ENCODE results near the gene KLRD1.
"Not testable (repeated sequence)": the region's sequence is repeated elsewhere in the genome, so short reads cannot be mapped to it uniquely, and the experiment has no call there.

The KLRD1 gene

GRCh38 chr12:10366875-10367274 lies 59.2 kb downstream of the KLRD1 start:
- peaks cover 7 to 26% of the 10 kb centered on the region in 2 donors for H3K4me1 ChIP-seq (ENCODE audit: control insufficient read depth in 2 of 2, insufficient read depth in 1 of 2, low read depth in 1 of 2, low read length in 2 of 2)
- no peak overlapping the region for H2BK12ac ChIP-seq (ENCODE audit: low read length)
- H3K18ac ChIP-seq (ENCODE audit: low read length), result no peak overlapping the region
- H2BK5ac ChIP-seq (ENCODE audit: low read length), result no peak overlapping the region
- peaks cover 0 to under 1% of the 10 kb centered on the region in 2 donors for H3K9me3 ChIP-seq (replicated peaks in 1 of 2; ENCODE audit: control insufficient read depth in 2 of 2, insufficient read depth in 1 of 2, low read depth in 1 of 2, low read length in 2 of 2)
- no peak overlapping the region for H4K8ac ChIP-seq (ENCODE audit: low read depth, low read length)
- no peak overlapping the region for H3K4me2 ChIP-seq (ENCODE audit: insufficient read depth, low read length, poor library complexity, severe bottlenecking)
- H3K27ac ChIP-seq (replicated peaks; ENCODE audit: low read length), result no peak overlapping the region
- no peak overlapping the region for H3K4me3 ChIP-seq (ENCODE audit: low read length in 2 of 2)
- no peaks in the 10 kb centered on the region for H3K79me1 ChIP-seq (ENCODE audit: low read depth, low read length)
- no peaks in the 10 kb centered on the region for H3K27me3 ChIP-seq (ENCODE audit: control insufficient read depth in 3 of 3, insufficient read depth in 3 of 3, low read depth in 1 of 3, low read length in 3 of 3)
- H3K4ac ChIP-seq (ENCODE audit: low read length), result no peak overlapping the region
- no peaks in the 10 kb centered on the region for H3K36me3 ChIP-seq (replicated peaks in 1 of 2; ENCODE audit: control insufficient read depth in 2 of 2, insufficient read depth in 2 of 2, low read length in 2 of 2)
- H3K9ac ChIP-seq (ENCODE audit: low read depth, low read length, poor library complexity), result no peak overlapping the region
- no peak overlapping the region for H4K91ac ChIP-seq (ENCODE audit: low read depth, low read length, poor library complexity)
- no peak overlapping the region for H3K14ac ChIP-seq (ENCODE audit: low read length)
- H2AFZ ChIP-seq (ENCODE audit: low read length), result peak overlapping the region; percentile 94
- no peak for DNase-seq (ENCODE audit: low spot score)
- H3K23ac ChIP-seq (ENCODE audit: low read depth, low read length, poor library complexity), result no peak overlapping the region
- H2BK120ac ChIP-seq (ENCODE audit: low read depth, low read length), result no peak overlapping the region
- no peak overlapping the region for H2AK5ac ChIP-seq (ENCODE audit: low read depth, low read length)
- H2BK15ac ChIP-seq (ENCODE audit: low read length), result no peak overlapping the region

- WGBS, 2 donors (ENCODE audit: extremely low coverage in 2 of 2, insufficient read length in 2 of 2, insufficient replicate concordance in 1 of 2), result no CpG with 5 or more reads among the region's 4 CpGs
- H3K18ac ChIP-seq (ENCODE audit: low read length), result not testable (repeated sequence)
These were observed 60.0 kb downstream of the KLRD1 start for GRCh38 chr12:10367714-10368113.

GRCh38 chr12:10368206-10369171 lies 60.8 kb downstream of the KLRD1 start:
- no peaks in the 10 kb centered on the region for H3K79me1 ChIP-seq (ENCODE audit: low read depth, low read length)
- H4K8ac ChIP-seq (ENCODE audit: low read depth, low read length), result no peak overlapping the region
- H3K14ac ChIP-seq (ENCODE audit: low read length), result no peak overlapping the region
- DNase-seq (ENCODE audit: low spot score), result no peak
- no peak overlapping the region for H4K91ac ChIP-seq (ENCODE audit: low read depth, low read length, poor library complexity)
- H2BK12ac ChIP-seq (ENCODE audit: low read length), result no peak overlapping the region
- H3K27me3 ChIP-seq (ENCODE audit: control insufficient read depth in 3 of 3, insufficient read depth in 3 of 3, low read depth in 1 of 3, low read length in 3 of 3), result no peaks in the 10 kb centered on the region
- peaks cover 7 to 23% of the 10 kb centered on the region in 2 donors for H3K4me1 ChIP-seq (ENCODE audit: control insufficient read depth in 2 of 2, insufficient read depth in 1 of 2, low read depth in 1 of 2, low read length in 2 of 2)
- no peak overlapping the region for H2AK5ac ChIP-seq (ENCODE audit: low read depth, low read length)
- H2BK15ac ChIP-seq (ENCODE audit: low read length), result no peak overlapping the region
- H3K18ac ChIP-seq (ENCODE audit: low read length), result no peak overlapping the region
- no peak overlapping the region for H3K4me2 ChIP-seq (ENCODE audit: insufficient read depth, low read length, poor library complexity, severe bottlenecking)
- H3K27ac ChIP-seq (replicated peaks; ENCODE audit: low read length), result no peak overlapping the region
- no peak overlapping the region for H3K4ac ChIP-seq (ENCODE audit: low read length)
- H3K4me3 ChIP-seq (ENCODE audit: low read length in 2 of 2), result no peak overlapping the region
- no peaks in the 10 kb centered on the region for H3K9me3 ChIP-seq (replicated peaks in 1 of 2; ENCODE audit: control insufficient read depth in 2 of 2, insufficient read depth in 1 of 2, low read depth in 1 of 2, low read length in 2 of 2)
- H2BK120ac ChIP-seq (ENCODE audit: low read depth, low read length), result no peak overlapping the region
- H3K23ac ChIP-seq (ENCODE audit: low read depth, low read length, poor library complexity), result no peak overlapping the region
- peak overlapping the region; percentile 13 for H2AFZ ChIP-seq (ENCODE audit: low read length)
- 100% methylated on average over 1 of the region's 10 CpGs; no CpG with 5 or more reads in 1 of the 2 donors for WGBS, 2 donors (ENCODE audit: extremely low coverage in 2 of 2, insufficient read length in 2 of 2, insufficient replicate concordance in 1 of 2)
- no peaks in the 10 kb centered on the region for H3K36me3 ChIP-seq (replicated peaks in 1 of 2; ENCODE audit: control insufficient read depth in 2 of 2, insufficient read depth in 2 of 2, low read length in 2 of 2)
- H3K9ac ChIP-seq (ENCODE audit: low read depth, low read length, poor library complexity), result no peak overlapping the region
- H2BK5ac ChIP-seq (ENCODE audit: low read length), result no peak overlapping the region

More at GRCh38 chr12:10367714-10368113, 60.0 kb downstream of the KLRD1 start:
- not testable (repeated sequence) for H4K8ac ChIP-seq (ENCODE audit: low read depth, low read length); H2BK5ac ChIP-seq (ENCODE audit: low read length); H3K27me3 ChIP-seq (ENCODE audit: control insufficient read depth in 3 of 3, insufficient read depth in 3 of 3, low read depth in 1 of 3, low read length in 3 of 3); H2BK12ac ChIP-seq (ENCODE audit: low read length); H3K27ac ChIP-seq (replicated peaks; ENCODE audit: low read length); H2BK15ac ChIP-seq (ENCODE audit: low read length); H2AFZ ChIP-seq (ENCODE audit: low read length); H2AK5ac ChIP-seq (ENCODE audit: low read depth, low read length); H3K4me2 ChIP-seq (ENCODE audit: insufficient read depth, low read length, poor library complexity, severe bottlenecking); H3K79me1 ChIP-seq (ENCODE audit: low read depth, low read length); H4K91ac ChIP-seq (ENCODE audit: low read depth, low read length, poor library complexity); H3K4me3 ChIP-seq (ENCODE audit: low read length in 2 of 2); H3K14ac ChIP-seq (ENCODE audit: low read length); H2BK120ac ChIP-seq (ENCODE audit: low read depth, low read length); H3K4ac ChIP-seq (ENCODE audit: low read length); H3K9me3 ChIP-seq (replicated peaks in 1 of 2; ENCODE audit: control insufficient read depth in 2 of 2, insufficient read depth in 1 of 2, low read depth in 1 of 2, low read length in 2 of 2); H3K9ac ChIP-seq (ENCODE audit: low read depth, low read length, poor library complexity); DNase-seq (ENCODE audit: low spot score); H3K23ac ChIP-seq (ENCODE audit: low read depth, low read length, poor library complexity); H3K36me3 ChIP-seq (replicated peaks in 1 of 2; ENCODE audit: control insufficient read depth in 2 of 2, insufficient read depth in 2 of 2, low read length in 2 of 2)
- H3K4me1 ChIP-seq (ENCODE audit: control insufficient read depth in 2 of 2, insufficient read depth in 1 of 2, low read depth in 1 of 2, low read length in 2 of 2), result peaks cover 7 to 27% of the 10 kb centered on the region in 2 donors

- H2BK12ac ChIP-seq (ENCODE audit: low read length), result no peak overlapping the region
- peak overlapping the region; percentile 48 for H3K18ac ChIP-seq (ENCODE audit: low read length)
- no peak overlapping the region for H3K9ac ChIP-seq (ENCODE audit: low read depth, low read length, poor library complexity)
- H3K23ac ChIP-seq (ENCODE audit: low read depth, low read length, poor library complexity), result no peak overlapping the region
- H3K4me1 ChIP-seq (ENCODE audit: control insufficient read depth in 2 of 2, insufficient read depth in 1 of 2, low read depth in 1 of 2, low read length in 2 of 2), result peaks cover 0 to 12% of the 10 kb centered on the region in 2 donors
- WGBS, 2 donors (ENCODE audit: extremely low coverage in 2 of 2, insufficient read length in 2 of 2, insufficient replicate concordance in 1 of 2), result no CpG with 5 or more reads among the region's 8 CpGs
- no peak overlapping the region for H3K14ac ChIP-seq (ENCODE audit: low read length)
- no peaks in the 10 kb centered on the region for H3K36me3 ChIP-seq (replicated peaks in 1 of 2; ENCODE audit: control insufficient read depth in 2 of 2, insufficient read depth in 2 of 2, low read length in 2 of 2)
- no peak overlapping the region for H4K91ac ChIP-seq (ENCODE audit: low read depth, low read length, poor library complexity)
- DNase-seq (ENCODE audit: low spot score), result no peak
- H2BK120ac ChIP-seq (ENCODE audit: low read depth, low read length), result no peak overlapping the region
- no peak overlapping the region for H2AFZ ChIP-seq (ENCODE audit: low read length)
- no peak overlapping the region for H3K27ac ChIP-seq (replicated peaks; ENCODE audit: low read length)
- H3K4ac ChIP-seq (ENCODE audit: low read length), result no peak overlapping the region
- H3K27me3 ChIP-seq (ENCODE audit: control insufficient read depth in 3 of 3, insufficient read depth in 3 of 3, low read depth in 1 of 3, low read length in 3 of 3), result no peaks in the 10 kb centered on the region
- H2AK5ac ChIP-seq (ENCODE audit: low read depth, low read length), result no peak overlapping the region
- H2BK15ac ChIP-seq (ENCODE audit: low read length), result no peak overlapping the region
- no peak overlapping the region for H3K4me2 ChIP-seq (ENCODE audit: insufficient read depth, low read length, poor library complexity, severe bottlenecking)
- H3K9me3 ChIP-seq (replicated peaks in 1 of 2; ENCODE audit: control insufficient read depth in 2 of 2, insufficient read depth in 1 of 2, low read depth in 1 of 2, low read length in 2 of 2), result no peaks in the 10 kb centered on the region
- H3K79me1 ChIP-seq (ENCODE audit: low read depth, low read length), result no peaks in the 10 kb centered on the region
- H2BK5ac ChIP-seq (ENCODE audit: low read length), result no peak overlapping the region
- H4K8ac ChIP-seq (ENCODE audit: low read depth, low read length), result no peak overlapping the region
- no peak overlapping the region for H3K4me3 ChIP-seq (ENCODE audit: low read length in 2 of 2)
These were observed 62.1 kb downstream of the KLRD1 start for GRCh38 chr12:10369557-10370415.
